Esophagus squamous epithelium (tissue), 4 donors: ENCODE results near the gene ABCB11.

Experiments
- CTCF ChIP-seq, 6 experiments: fragments of 450-650 bp in 4 of 6; fragments of 200-600 bp in 2 of 6; sonication (generic) in 2 of 6; IDR thresholded peaks; one replicate each; pipeline ENCODE4 v1.5.1; 2016 to 2019; ENCODE audit warnings: antibody characterized with exemption in 6 of 6, mild to moderate bottlenecking in 4 of 6, moderate library complexity in 4 of 6
- POLR2A ChIP-seq, 4 donors: fragments of 450-650 bp; IDR thresholded peaks; one replicate each; pipeline ENCODE4 v1.6.1; 2017; ENCODE audit warnings: antibody characterized with exemption in 4 of 4, mild to moderate bottlenecking in 4 of 4, moderate library complexity in 3 of 4

- no peak for TF ChIP-seq CTCF (IDR thresholded peaks at IDR 0.05)
- TF ChIP-seq POLR2A (IDR thresholded peaks at IDR 0.05) = no peak
Measured at GRCh38 chr2:169029341-169029740, 1.8 kb downstream of the ABCB11 start.
